ENCODE results near the gene STN1. TPM values are rescaled to one million over a fixed set of nuclear protein-coding genes. Genes with fewer than 3 reads are reported as not detected.

STN1 gene
- total and polyA plus RNA-seq, 2 of the 4 experiments (the other 2 are of a cell fraction) = 17.8 to 32.3 TPM

DNA sequence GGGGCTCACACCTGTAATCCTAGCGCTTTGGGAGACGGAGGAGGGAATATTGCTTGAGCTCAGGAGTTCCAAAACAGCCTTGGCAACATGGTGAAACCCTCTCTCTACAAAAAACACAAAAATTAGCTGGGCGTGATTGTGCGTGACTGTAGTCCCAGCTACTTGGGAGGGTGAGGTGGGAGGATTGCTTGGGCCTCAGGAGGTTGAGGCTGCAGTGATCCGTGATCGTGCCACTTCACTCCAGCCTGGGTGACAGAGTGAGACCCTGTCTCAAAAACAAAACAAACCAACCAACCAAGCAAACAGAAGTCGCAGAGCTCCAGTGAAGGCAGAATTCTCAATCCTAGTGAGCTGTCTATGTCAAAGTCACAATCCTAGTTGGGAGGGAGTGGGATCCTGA, 14.3 kb upstream of the STN1 start:
- Histone ChIP-seq H2AK9ac (replicated peaks; ENCODE audit: low read depth, low read length, poor library complexity) (no peak overlapping the region), H2BK120ac (ENCODE audit: low read depth, low read length) (no peak overlapping the region), H3K9me1 (ENCODE audit: insufficient read depth, low read length) (no peaks in the 10 kb centered on the region), H3K14ac (replicated peaks; ENCODE audit: low read depth, low read length) (no peak overlapping the region), H3K4me3 (ENCODE audit: insufficient read depth, low read depth, low read length) (no peak overlapping the region), H4K8ac (ENCODE audit: low read depth in 2 of 2, low read length in 2 of 2) (no peak overlapping the region), H2BK20ac (ENCODE audit: low read depth, low read length) (no peak overlapping the region), H2BK5ac (ENCODE audit: low read depth, low read length, poor library complexity, severe bottlenecking) (no peak overlapping the region), H4K20me1 (ENCODE audit: insufficient read depth, low read length) (no peaks in the 10 kb centered on the region), H4K5ac (ENCODE audit: low read depth, low read length) (no peak overlapping the region), H3K9me3 (ENCODE audit: control insufficient read depth, insufficient read depth, low read length) (no peaks in the 10 kb centered on the region), H4K91ac (ENCODE audit: insufficient read depth, low read depth, low read length) (no peak overlapping the region), H2BK15ac (ENCODE audit: low read depth, low read length) (no peak overlapping the region), H3K4ac (ENCODE audit: low read depth, low read length) (no peak overlapping the region), H3K79me1 (ENCODE audit: low read depth in 1 of 2, low read length in 2 of 2) (no peaks in the 10 kb centered on the region), H2AFZ (replicated peaks; ENCODE audit: low read length, poor library complexity) (no peak overlapping the region), H3K27me3 (ENCODE audit: control insufficient read depth, insufficient read depth, low read length) (peaks cover 4% of the 10 kb centered on the region), H3K9ac (ENCODE audit: low read depth, low read length) (no peak overlapping the region), H2AK5ac (ENCODE audit: low read depth, low read length) (no peak overlapping the region), H3K4me1 (ENCODE audit: control insufficient read depth, insufficient read depth, low read length) (no peaks in the 10 kb centered on the region), H3K23ac (ENCODE audit: low read depth, low read length) (no peak overlapping the region), H3K4me2 (ENCODE audit: low read depth, low read length) (no peak overlapping the region), H3K18ac (ENCODE audit: low read depth, low read length) (no peak overlapping the region), H3K56ac (ENCODE audit: extremely low read depth, insufficient read depth, low read length) (no peak overlapping the region), H3K27ac (ENCODE audit: insufficient read depth, low read length) (no peak overlapping the region), H3K36me3 (ENCODE audit: control insufficient read depth, insufficient read depth, low read length) (no peaks in the 10 kb centered on the region)
- dilution Hi-C loops (cut with HindIII; ENCODE audit: low sequenced_read_pairs, unreplicated experiment) = no loop called here
- intact Hi-C loops (cut with micrococcal nuclease) = no loop called here
- no CpG with 5 or more reads among the region's 7 CpGs for WGBS, 2 experiments (ENCODE audit: extremely low coverage in 2 of 2, insufficient read length in 1 of 2)
- ChIA-PET CTCF (interaction anchor here (1.1 kb wide), 1 partner anchor 17 kb away, joined by 4 read pairs; no protein-coding TSS in a partner anchor), POLR2A (ENCODE audit: unreplicated experiment) (no interaction called here)
- no TSS peak for BruUV-seq (replicated peaks)
- TF ChIP-seq NFE2L2 (IDR thresholded peaks at IDR 0.05; ENCODE audit: low read depth, low read length) = no peak
- no peak for TF ChIP-seq MAFK (IDR thresholded peaks at IDR 0.05; ENCODE audit: low read depth, low read length)
- no peak for TF ChIP-seq MXI1 (IDR thresholded peaks at IDR 0.05; ENCODE audit: borderline replicate concordance, low read depth, low read length)
- TF ChIP-seq RAD21 (IDR thresholded peaks at IDR 0.05; ENCODE audit: low read length) = no peak
- TF ChIP-seq RFX5 (IDR thresholded peaks at IDR 0.05; ENCODE audit: low read depth, low read length) = no peak
- no peak for TF ChIP-seq MAZ (IDR thresholded peaks at IDR 0.05; ENCODE audit: borderline replicate concordance, low read depth, low read length)
- no peak for TF ChIP-seq SMC3 (IDR thresholded peaks at IDR 0.05; ENCODE audit: low read depth, low read length)
- TF ChIP-seq BHLHE40 (IDR thresholded peaks at IDR 0.05; ENCODE audit: low read depth, low read length) = no peak
- TF ChIP-seq CEBPB (IDR thresholded peaks at IDR 0.05; ENCODE audit: low read depth, low read length) = no peak
- no peak for TF ChIP-seq FOS (IDR thresholded peaks at IDR 0.05; ENCODE audit: low read depth, low read length)
- DNase-seq (no peak), ATAC-seq (ENCODE audit: low read depth) (no peak)
- in situ Hi-C loops (cut with MboI; ENCODE audit: low sequenced_read_pairs) = no loop called here

All from IMR-90 (cell line).